HCT116 (cell line): ENCODE data around the gene MLH3. TPM values are rescaled to one million over a fixed set of nuclear protein-coding genes. Genes with fewer than 3 reads are reported as not detected.

Experiments
- ATAC-seq: fragments of 200-7000 bp; cut with Tn5 transposase; 2 replicates; pipeline ENCODE4 v1.9.1; 2020; ENCODE audit warnings: mild to moderate bottlenecking, moderate library complexity
- BruUV-seq: library from RNA; stranded (reverse); fragments of 400-500 nt; replicated peaks from 2 replicates; lab custom pipeline; 2021; lab: Mats Ljungman, UMichigan
- CTCF ChIA-PET: fragments of 300-600 bp; sonication (Branson Sonifier 250); formaldehyde crosslinking; loops from one replicate; lab custom pipeline; 2021; ENCODE audit warnings: antibody characterized with exemption; lab: Charles Lee
- POLR2A ChIA-PET: fragments of 300-600, 350-600 bp; sonication (Branson Sonifier 250); formaldehyde crosslinking; loops from one replicate; lab custom pipeline; 2021; ENCODE audit warnings: antibody characterized with exemption; lab: Charles Lee
- RAD21 ChIA-PET, 2 experiments: fragments of 300-600 bp; sonication (Branson Sonifier 250); formaldehyde crosslinking; loops; one replicate each; lab custom pipeline; 2023; ENCODE audit warnings: low total read pairs in 2 of 2; ENCODE audit not compliant: uncharacterized antibody in 2 of 2, unreplicated experiment in 2 of 2, low non-redundant PET in 1 of 2; lab: Charles Lee
- DNase-seq: peaks from one replicate; pipeline ENCODE4 v3.0.0-alpha.2; 2010; ENCODE audit warnings: low read depth, low spot score
- H2AFZ ChIP-seq: fragments of 200-600 bp; shearing (Covaris generic), sonication (generic); 2 replicates; pipeline ENCODE4 v1.6.1; 2017; ENCODE audit warnings: low read depth, mixed run types, mixed read lengths, antibody characterized with exemption, low read length; ENCODE audit not compliant: poor library complexity, severe bottlenecking
- H3K27ac ChIP-seq: 2 replicates; pipeline ENCODE4 v1.5.1; 2012; ENCODE audit warnings: low read depth, low read length
- H3K27me3 ChIP-seq: fragments of 200-600 bp; sonication (generic); 2 replicates; pipeline ENCODE4 v1.6.1; 2016; ENCODE audit warnings: mixed run types, low read length, mixed read lengths; ENCODE audit not compliant: insufficient read depth
- H3K36me3 ChIP-seq, 2 experiments: fragments of 200-500 bp in 1 of 2; fragments of 200-600 bp in 1 of 2; sonication (Bioruptor generic) in 1 of 2; sonication (generic) in 1 of 2; 2 replicates each; pipeline versions ENCODE4 v1.5.1 to v1.6.1; 2014 to 2016; ENCODE audit warnings: low read length in 2 of 2, inconsistent platforms in 1 of 2, mixed read lengths in 1 of 2, mixed run types in 1 of 2; ENCODE audit not compliant: insufficient read depth in 2 of 2, control insufficient read depth in 1 of 2
- H3K4me1 ChIP-seq, 2 experiments: fragments of 200-600 bp in 1 of 2; sonication (generic) in 1 of 2; 2 replicates each; pipeline versions ENCODE4 v1.5.1 to v1.6.1; 2012 to 2017; ENCODE audit warnings: low read length in 2 of 2, inconsistent platforms in 1 of 2, mild to moderate bottlenecking in 1 of 2, mixed read lengths in 1 of 2, mixed run types in 1 of 2, moderate library complexity in 1 of 2; ENCODE audit not compliant: insufficient read depth in 2 of 2, control insufficient read depth in 1 of 2
- H3K4me2 ChIP-seq: fragments of 200-600 bp; sonication (generic); 2 replicates; pipeline ENCODE4 v1.6.1; 2017; ENCODE audit warnings: mixed run types, low read length, mixed read lengths
- H3K4me3 ChIP-seq, 2 experiments: fragments of 200-600 bp in 1 of 2; sonication (generic) in 1 of 2; replicated peaks in 1 of 2; 2 replicates each; pipeline ENCODE4 v1.5.1; 2011 to 2016; ENCODE audit warnings: low read length in 2 of 2, control low read depth in 1 of 2, low read depth in 1 of 2, mild to moderate bottlenecking in 1 of 2, mixed read lengths in 1 of 2, mixed run types in 1 of 2
- H3K79me2 ChIP-seq: fragments of 200-600 bp; sonication (generic); 2 replicates; pipeline ENCODE4 v1.6.1; 2017; ENCODE audit warnings: mild to moderate bottlenecking, mixed run types, low read length, moderate library complexity, mixed read lengths; ENCODE audit not compliant: insufficient read depth
- H3K9ac ChIP-seq: fragments of 200-600 bp; sonication (generic); 2 replicates; pipeline ENCODE4 v1.6.1; 2016; ENCODE audit warnings: low read length, mixed read lengths
- H3K9me2 ChIP-seq: fragments of 200-600 bp; sonication (generic), shearing (Covaris generic); 2 replicates; pipeline ENCODE4 v1.6.1; 2017; ENCODE audit warnings: mixed run types, mild to moderate bottlenecking, moderate library complexity; ENCODE audit not compliant: insufficient read depth
- H3K9me3 ChIP-seq, 2 experiments: fragments of 200-500 bp in 1 of 2; fragments of 200-600 bp in 1 of 2; sonication (Bioruptor generic) in 1 of 2; sonication (generic) in 1 of 2; 2 replicates each; pipeline ENCODE4 v1.6.1; 2014 to 2017; ENCODE audit warnings: low read length in 2 of 2, mixed read lengths in 2 of 2, inconsistent platforms in 1 of 2, low read depth in 1 of 2, mild to moderate bottlenecking in 1 of 2, mixed run types in 1 of 2, moderate library complexity in 1 of 2; ENCODE audit not compliant: control insufficient read depth in 1 of 2, insufficient read depth in 1 of 2
- H4K20me1 ChIP-seq: fragments of 200-600 bp; sonication (generic), shearing (Covaris generic); 2 replicates; pipeline ENCODE4 v1.6.1; 2017; ENCODE audit warnings: mixed run types, mild to moderate bottlenecking, moderate library complexity; ENCODE audit not compliant: insufficient read depth
- JUND ChIP-seq: IDR thresholded peaks from 2 replicates; pipeline ENCODE4 v1.6.1; 2012
- RAD21 ChIP-seq: IDR thresholded peaks from 2 replicates; pipeline ENCODE4 v1.6.1; 2012; ENCODE audit warnings: low read depth, mild to moderate bottlenecking
- REST ChIP-seq: IDR thresholded peaks from 2 replicates; pipeline ENCODE4 v1.6.1; 2012; ENCODE audit warnings: low read depth
- SP1 ChIP-seq: IDR thresholded peaks from 2 replicates; pipeline ENCODE4 v1.6.1; 2012; ENCODE audit warnings: low read depth
- SRF ChIP-seq: IDR thresholded peaks from 2 replicates; pipeline ENCODE4 v1.6.1; 2012; ENCODE audit warnings: low read depth
- ZFX ChIP-seq: fragments of 450-650 bp; IDR thresholded peaks from 2 replicates; pipeline ENCODE4 v1.6.1; 2017
- intact Hi-C: fragments of 100-400 bp; cut with micrococcal nuclease; formaldehyde crosslinking; loops from 2 replicates; pipeline ENCODE4 v1.10.0; 2022
- total RNA-seq: library from RNA; stranded (reverse); gene quantifications from one replicate; pipeline ENCODE4 v1.2.1, GENCODE V29; 2021; ENCODE audit not compliant: unreplicated experiment
- TF ChIP-seq, protein P1 (sequence below): IDR thresholded peaks from 2 replicates; pipeline ENCODE4 v1.6.1; 2012

Gene MLH3
- total RNA-seq, 1 experiment from 2014 or later = 14.7 TPM

DNA sequence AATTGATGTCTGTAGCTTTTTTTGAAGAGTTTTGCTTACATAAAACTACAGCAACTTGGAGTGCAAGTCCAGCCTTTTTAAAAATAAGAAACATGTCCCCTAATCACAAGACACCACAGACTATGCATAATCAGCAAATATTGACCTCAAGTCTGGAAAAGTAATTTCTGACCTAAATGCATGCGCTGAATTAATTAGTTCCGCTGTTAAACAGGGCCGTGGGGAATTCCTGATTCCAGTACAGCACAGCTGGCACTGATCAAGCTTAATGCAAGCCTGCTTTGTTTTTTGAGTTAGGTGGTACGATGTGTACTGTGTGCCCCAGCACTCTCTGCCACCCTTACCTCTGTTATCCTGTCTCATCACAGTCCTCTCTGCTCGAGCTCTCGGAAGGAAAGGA, 9.2 kb downstream of the MLH3 start (continued):
- no peak for TF ChIP-seq SRF
- TF ChIP-seq RAD21 = no peak
- no peak for TF ChIP-seq SP1

GRCh38 chr14:75041613-75042012, 9.7 kb downstream of the MLH3 start:
- intact Hi-C loops = no loop called here
- no peaks in the 10 kb centered on the region for H3K9me2 ChIP-seq
- ChIA-PET CTCF (no interaction called here), RAD21 (no interaction called here), POLR2A (no interaction called here)
- 0 out of 4 replicates have a peak, but pooled peaks cover 0 to 3% of the 10 kb centered on the region in 2 experiments for H3K36me3 ChIP-seq
- H3K27ac ChIP-seq = no peak overlapping the region
- no peaks in the 10 kb centered on the region for H4K20me1 ChIP-seq
- TF ChIP-seq SP1 (no peak), ZFX (no peak), JUND (no peak), REST (no peak), SRF (no peak)
- TF ChIP-seq, protein P1, sequence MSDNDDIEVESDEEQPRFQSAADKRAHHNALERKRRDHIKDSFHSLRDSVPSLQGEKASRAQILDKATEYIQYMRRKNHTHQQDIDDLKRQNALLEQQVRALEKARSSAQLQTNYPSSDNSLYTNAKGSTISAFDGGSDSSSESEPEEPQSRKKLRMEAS = no peak
- DNase-seq (no peak), ATAC-seq (peak; percentile 53)
- H3K4me1 ChIP-seq = peaks cover 7 to 16% of the 10 kb centered on the region in 2 experiments; a peak in 3 of 4 replicates
- BruUV-seq = no TSS peak
- peak overlapping the region; percentile 55 for H3K4me2 ChIP-seq
- H2AFZ ChIP-seq = no peak overlapping the region
- 0 out of 2 replicates have a peak, but pooled peaks cover 3% of the 10 kb centered on the region for H3K79me2 ChIP-seq
- no peak overlapping the region for H3K9ac ChIP-seq
- no peaks in the 10 kb centered on the region for H3K9me3 ChIP-seq
- no peaks in the 10 kb centered on the region for H3K27me3 ChIP-seq
- H3K4me3 ChIP-seq = no peak overlapping the region
